Endothelial cell of umbilical vein (primary cell): ENCODE data around the gene GRID1.

ENCODE experiments used
- CTCF ChIP-seq, 2 donors: IDR thresholded peaks; 1 replicate in 1 of 2; 2 replicates in 1 of 2; pipeline ENCODE4 v1.5.1; 2011; ENCODE audit warnings: low read length in 2 of 2, mild to moderate bottlenecking in 2 of 2, moderate library complexity in 2 of 2, control low read depth in 1 of 2, inconsistent platforms in 1 of 2, low read depth in 1 of 2; ENCODE audit not compliant: insufficient read depth in 1 of 2; ENCODE audit errors: extremely low read depth in 1 of 2
- EZH2 ChIP-seq: IDR thresholded peaks from 2 replicates; pipeline ENCODE4 v1.6.1; 2012; ENCODE audit warnings: borderline replicate concordance, low read depth, mild to moderate bottlenecking, moderate library complexity, low read length, inconsistent platforms; ENCODE audit not compliant: severe bottlenecking
- FOS ChIP-seq: IDR thresholded peaks from 2 replicates; pipeline ENCODE4 v1.6.1; 2011; ENCODE audit warnings: mild to moderate bottlenecking, low read length, moderate library complexity, borderline replicate concordance; ENCODE audit not compliant: insufficient read depth
- GATA2 ChIP-seq: IDR thresholded peaks from 2 replicates; pipeline ENCODE4 v1.7.0; 2011; ENCODE audit warnings: low read depth, mild to moderate bottlenecking, moderate library complexity, mixed read lengths, low read length; ENCODE audit not compliant: insufficient read length, insufficient read depth
- JUN ChIP-seq: IDR thresholded peaks from 2 replicates; pipeline ENCODE4 v1.6.1; 2011; ENCODE audit warnings: borderline replicate concordance, low read depth; ENCODE audit not compliant: insufficient read length, insufficient read depth
- MAX ChIP-seq: IDR thresholded peaks from 2 replicates; pipeline ENCODE4 v1.6.1; 2011; ENCODE audit not compliant: insufficient read depth, insufficient read length
- MYC ChIP-seq: IDR thresholded peaks from one replicate; pipeline ENCODE4 v1.6.1; 2011; ENCODE audit warnings: mild to moderate bottlenecking, low read depth, low read length
- POLR2A ChIP-seq: IDR thresholded peaks from 2 replicates; pipeline ENCODE4 v1.6.1; 2012; ENCODE audit warnings: low read depth, mild to moderate bottlenecking, control low read depth, low read length
- POLR2AphosphoS5 ChIP-seq: IDR thresholded peaks from 2 replicates; pipeline ENCODE4 v1.6.1; 2012; ENCODE audit warnings: low read depth, mild to moderate bottlenecking, control low read depth, low read length, moderate library complexity; ENCODE audit not compliant: insufficient read depth

- TF ChIP-seq POLR2A (no peak), CTCF (IDR thresholded peaks at IDR 0.05; ENCODE audit: extremely low read depth in 1 of 2, insufficient read depth in 1 of 2, low read depth in 1 of 2, low read length in 2 of 2) (no peak), EZH2 (no peak), MAX (no peak), POLR2AphosphoS5 (no peak), JUN (no peak), FOS (no peak), MYC (no peak), GATA2 (no peak)
Measured at GRCh38 chr10:85764108-85764507, 602.5 kb downstream of the GRID1 start.
